Stomach (tissue), 4 donors: ENCODE measurements around the gene ADGRD2.

ENCODE experiments used
- CTCF ChIP-seq, 7 experiments: fragments of 450-650 bp in 4 of 7; fragments of 200-600 bp in 3 of 7; sonication (generic) in 3 of 7; IDR thresholded peaks; one replicate each; pipeline ENCODE4 v1.5.1; 2016 to 2019; ENCODE audit warnings: antibody characterized with exemption in 7 of 7, control low read depth in 2 of 7, mild to moderate bottlenecking in 1 of 7
- EP300 ChIP-seq: sonication (generic); formaldehyde crosslinking; IDR thresholded peaks from one replicate; pipeline ENCODE4 v1.6.1; 2017; ENCODE audit warnings: antibody characterized with exemption
- POLR2A ChIP-seq, 4 donors: fragments of 450-650 bp; IDR thresholded peaks; one replicate each; pipeline ENCODE4 v1.6.1; 2016; ENCODE audit warnings: antibody characterized with exemption in 4 of 4, control low read depth in 2 of 4, mild to moderate bottlenecking in 1 of 4, moderate library complexity in 1 of 4
- POLR2AphosphoS5 ChIP-seq, 3 donors: sonication (generic); formaldehyde crosslinking; IDR thresholded peaks; one replicate each; pipeline ENCODE4 v1.6.1; 2016; ENCODE audit warnings: antibody characterized with exemption in 3 of 3

GRCh38 chr9:124511891-124512805, 61.9 kb downstream of the ADGRD2 start:
- TF ChIP-seq CTCF (IDR thresholded peaks at IDR 0.05) (no peak), POLR2AphosphoS5 (IDR thresholded peaks at IDR 0.05) (no peak), POLR2A (IDR thresholded peaks at IDR 0.05) (no peak), EP300 (no peak)
